ENCODE data around the gene RBM47. TPM values are rescaled to one million over a fixed set of nuclear protein-coding genes. Genes with fewer than 3 reads are reported as not detected.

RBM47 gene
- total and polyA plus RNA-seq, 9 of the 15 experiments (the other 6 are each of a cell fraction or from before 2014, with no cell fraction given): 1.4 to 6.4 (median 3.3) TPM

DNA sequence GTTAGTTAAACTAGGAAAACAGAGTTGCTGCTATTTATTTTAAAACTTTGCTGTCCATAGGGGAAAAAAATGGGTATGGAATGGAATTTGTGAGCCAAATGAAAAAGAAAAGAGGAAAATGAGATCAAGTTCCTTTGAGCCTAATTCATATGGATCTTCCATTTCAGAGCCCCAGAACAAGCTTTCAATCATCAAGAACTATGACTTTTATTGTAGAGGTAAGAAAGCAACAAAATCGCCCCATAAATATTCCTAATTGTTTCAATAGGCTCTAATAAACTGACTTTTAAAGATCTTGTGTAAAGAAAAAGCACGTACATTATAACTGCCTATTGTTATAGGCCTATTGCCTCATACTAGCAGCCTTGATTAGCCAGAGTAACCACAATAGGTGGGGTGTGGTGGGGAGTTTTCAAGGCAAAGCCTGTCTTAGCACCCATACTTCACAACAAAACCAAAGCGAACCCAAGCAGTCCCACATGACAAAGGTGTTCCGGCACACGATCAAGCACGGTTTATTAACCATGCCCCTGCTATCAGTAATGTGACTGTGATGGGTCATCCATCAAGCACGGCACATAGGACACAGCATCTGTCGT, 44.4 kb downstream of the RBM47 start:
- Histone ChIP-seq H3K9me3 (replicated peaks; ENCODE audit: control insufficient read depth, insufficient read depth, low read depth, low read length) (no peaks in the 10 kb centered on the region), H3K4me2 (ENCODE audit: insufficient read depth, low read length) (no peak overlapping the region), H4K20me1 (replicated peaks; ENCODE audit: control insufficient read depth, insufficient read depth, low read length) (no peaks in the 10 kb centered on the region; the same call in 1 of the 2 replicates), H3K79me2 (ENCODE audit: control insufficient read depth, insufficient read depth, low read length) (no peaks in the 10 kb centered on the region), H3K4me3 (no peak overlapping the region), H3K27ac (ENCODE audit: extremely low read depth, low read depth, low read length) (no peak overlapping the region), H3K9me1 (ENCODE audit: control insufficient read depth, insufficient read depth, low read length) (no peaks in the 10 kb centered on the region), H3K36me3 (ENCODE audit: control insufficient read depth, insufficient read depth, low read length) (no peaks in the 10 kb centered on the region), H3K27me3 (ENCODE audit: control insufficient read depth in 2 of 2, insufficient read depth in 2 of 2, low read length in 2 of 2) (peaks cover 38 to 59% of the 10 kb centered on the region in 2 experiments; a peak in 4 of 5 replicates), H2AFZ (ENCODE audit: low read depth, low read length) (no peak overlapping the region), H3K4me1 (replicated peaks in 1 of 2; ENCODE audit: control insufficient read depth in 2 of 2, insufficient read depth in 2 of 2, low read length in 2 of 2) (peaks cover 2 to 5% of the 10 kb centered on the region in 2 experiments; a peak in 2 of 5 replicates), H3K9ac (ENCODE audit: insufficient read depth in 1 of 2, low read depth in 2 of 2, low read length in 2 of 2) (no peak overlapping the region)
- in situ Hi-C loops (cut with MboI): no loop called here
- ATAC-seq (no peak), DNase-seq (ENCODE audit: extremely low read depth in 1 of 4, low spot score in 3 of 4) (no peak), FAIRE-seq (no peak)
- CTCF ChIA-PET (ENCODE audit: low intra/inter-chr PET ratio): no interaction called here
- POLR2A ChIA-PET: no interaction called here
- intact Hi-C loops (cut with micrococcal nuclease): no loop called here
- 11% methylated on average over 8 of the region's 8 CpGs for WGBS (ENCODE audit: insufficient coverage, low coverage, missing lambda C conversion rate)
- no TSS peak for BruUV-seq (replicated peaks)
- TF ChIP-seq, protein P1, sequence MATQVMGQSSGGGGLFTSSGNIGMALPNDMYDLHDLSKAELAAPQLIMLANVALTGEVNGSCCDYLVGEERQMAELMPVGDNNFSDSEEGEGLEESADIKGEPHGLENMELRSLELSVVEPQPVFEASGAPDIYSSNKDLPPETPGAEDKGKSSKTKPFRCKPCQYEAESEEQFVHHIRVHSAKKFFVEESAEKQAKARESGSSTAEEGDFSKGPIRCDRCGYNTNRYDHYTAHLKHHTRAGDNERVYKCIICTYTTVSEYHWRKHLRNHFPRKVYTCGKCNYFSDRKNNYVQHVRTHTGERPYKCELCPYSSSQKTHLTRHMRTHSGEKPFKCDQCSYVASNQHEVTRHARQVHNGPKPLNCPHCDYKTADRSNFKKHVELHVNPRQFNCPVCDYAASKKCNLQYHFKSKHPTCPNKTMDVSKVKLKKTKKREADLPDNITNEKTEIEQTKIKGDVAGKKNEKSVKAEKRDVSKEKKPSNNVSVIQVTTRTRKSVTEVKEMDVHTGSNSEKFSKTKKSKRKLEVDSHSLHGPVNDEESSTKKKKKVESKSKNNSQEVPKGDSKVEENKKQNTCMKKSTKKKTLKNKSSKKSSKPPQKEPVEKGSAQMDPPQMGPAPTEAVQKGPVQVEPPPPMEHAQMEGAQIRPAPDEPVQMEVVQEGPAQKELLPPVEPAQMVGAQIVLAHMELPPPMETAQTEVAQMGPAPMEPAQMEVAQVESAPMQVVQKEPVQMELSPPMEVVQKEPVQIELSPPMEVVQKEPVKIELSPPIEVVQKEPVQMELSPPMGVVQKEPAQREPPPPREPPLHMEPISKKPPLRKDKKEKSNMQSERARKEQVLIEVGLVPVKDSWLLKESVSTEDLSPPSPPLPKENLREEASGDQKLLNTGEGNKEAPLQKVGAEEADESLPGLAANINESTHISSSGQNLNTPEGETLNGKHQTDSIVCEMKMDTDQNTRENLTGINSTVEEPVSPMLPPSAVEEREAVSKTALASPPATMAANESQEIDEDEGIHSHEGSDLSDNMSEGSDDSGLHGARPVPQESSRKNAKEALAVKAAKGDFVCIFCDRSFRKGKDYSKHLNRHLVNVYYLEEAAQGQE (IDR thresholded peaks at IDR 0.05; ENCODE audit: borderline replicate concordance): no peak
- TF ChIP-seq, protein P1 (CRISPR knock-in tag; IDR thresholded peaks at IDR 0.05; ENCODE audit: low read depth): no peak
- no peak for TF ChIP-seq ZNF146 (CRISPR knock-in tag; IDR thresholded peaks at IDR 0.05; ENCODE audit: unreplicated experiment)
- TF ChIP-seq, protein P2, sequence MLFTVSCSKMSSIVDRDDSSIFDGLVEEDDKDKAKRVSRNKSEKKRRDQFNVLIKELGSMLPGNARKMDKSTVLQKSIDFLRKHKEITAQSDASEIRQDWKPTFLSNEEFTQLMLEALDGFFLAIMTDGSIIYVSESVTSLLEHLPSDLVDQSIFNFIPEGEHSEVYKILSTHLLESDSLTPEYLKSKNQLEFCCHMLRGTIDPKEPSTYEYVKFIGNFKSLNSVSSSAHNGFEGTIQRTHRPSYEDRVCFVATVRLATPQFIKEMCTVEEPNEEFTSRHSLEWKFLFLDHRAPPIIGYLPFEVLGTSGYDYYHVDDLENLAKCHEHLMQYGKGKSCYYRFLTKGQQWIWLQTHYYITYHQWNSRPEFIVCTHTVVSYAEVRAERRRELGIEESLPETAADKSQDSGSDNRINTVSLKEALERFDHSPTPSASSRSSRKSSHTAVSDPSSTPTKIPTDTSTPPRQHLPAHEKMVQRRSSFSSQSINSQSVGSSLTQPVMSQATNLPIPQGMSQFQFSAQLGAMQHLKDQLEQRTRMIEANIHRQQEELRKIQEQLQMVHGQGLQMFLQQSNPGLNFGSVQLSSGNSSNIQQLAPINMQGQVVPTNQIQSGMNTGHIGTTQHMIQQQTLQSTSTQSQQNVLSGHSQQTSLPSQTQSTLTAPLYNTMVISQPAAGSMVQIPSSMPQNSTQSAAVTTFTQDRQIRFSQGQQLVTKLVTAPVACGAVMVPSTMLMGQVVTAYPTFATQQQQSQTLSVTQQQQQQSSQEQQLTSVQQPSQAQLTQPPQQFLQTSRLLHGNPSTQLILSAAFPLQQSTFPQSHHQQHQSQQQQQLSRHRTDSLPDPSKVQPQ (CRISPR knock-in tag; IDR thresholded peaks at IDR 0.05; ENCODE audit: borderline replicate concordance): no peak
- no peak for TF ChIP-seq ZNF699 (CRISPR knock-in tag; IDR thresholded peaks at IDR 0.05; ENCODE audit: insufficient replicate concordance)
- TF ChIP-seq ZNF143 (CRISPR knock-in tag; IDR thresholded peaks at IDR 0.05): no peak
- no peak for TF ChIP-seq TRIM24 (IDR thresholded peaks at IDR 0.05)
- TF ChIP-seq GATAD2A (IDR thresholded peaks at IDR 0.05): no peak
- TF ChIP-seq KAT7 (CRISPR knock-in tag; IDR thresholded peaks at IDR 0.05; ENCODE audit: borderline replicate concordance): no peak
